ENCODE results near the gene UPK1A.
"Not testable (repeated sequence)": the region's sequence is repeated elsewhere in the genome, so short reads cannot be mapped to it uniquely, and the experiment has no call there.

The UPK1A gene

GRCh38 chr19:35644987-35645679, 21.2 kb upstream of the UPK1A start:
- peak; percentile 58 for DNase-seq

GRCh38 chr19:35645680-35646511, 20.4 kb upstream of the UPK1A start:
- no peak for DNase-seq

- DNase-seq, result peak; percentile 97
Observed at GRCh38 chr19:35648017-35648961, 18.0 kb upstream of the UPK1A start, which contains the start of gene COX6B1. TSS of gene COX6B1 (plus strand) at chr19:35648323. CDS start at chr19:35651244, 2,921 bp downstream.

GRCh38 chr19:35650581-35650980, 15.7 kb upstream of the UPK1A start:
- DNase-seq, result no peak

DNA sequence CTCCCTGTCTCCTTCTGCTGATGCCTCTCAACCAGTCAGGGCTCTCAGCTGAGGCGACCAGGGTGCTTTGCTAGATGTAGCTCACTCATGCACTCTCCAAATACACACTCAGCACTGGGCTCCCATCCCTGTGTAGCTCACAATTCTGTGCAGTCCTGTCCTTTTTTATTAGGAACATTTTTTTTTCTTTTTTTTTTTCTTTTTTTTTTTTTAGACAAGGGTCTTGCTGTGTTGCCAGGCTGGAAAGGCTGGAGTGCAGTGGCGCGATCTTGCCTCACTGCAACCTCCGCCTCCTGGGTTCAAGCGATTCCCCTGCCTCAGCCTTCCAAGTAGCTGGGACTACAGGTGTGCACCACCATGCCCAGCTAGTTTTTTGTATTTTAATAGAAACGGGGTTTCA, 11.5 kb upstream of the UPK1A start:
- DNase-seq, result not testable (repeated sequence)

DNA sequence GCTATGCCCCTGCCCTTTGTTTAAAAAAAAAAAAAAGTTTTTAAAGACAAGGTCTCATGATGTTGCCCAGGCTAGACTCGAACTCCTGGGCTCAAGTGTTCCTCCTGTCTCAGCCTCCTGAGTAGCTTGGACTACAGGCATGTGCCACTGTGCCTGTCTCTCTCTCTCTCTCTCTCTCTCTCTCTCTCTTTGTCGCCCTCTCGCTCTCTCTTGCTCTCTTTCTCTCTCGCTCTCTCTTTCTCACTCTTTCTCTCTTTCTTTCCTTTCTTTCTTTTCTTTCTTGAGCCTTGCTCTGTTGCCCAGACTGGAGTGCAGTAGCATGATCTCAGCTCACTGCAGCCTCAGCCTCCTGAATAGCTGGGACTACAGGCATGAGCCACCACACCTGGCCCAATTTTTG, 10.7 kb upstream of the UPK1A start:
- DNase-seq, result no peak

- no peak for DNase-seq
Observed at GRCh38 chr19:35656700-35657099, 9.6 kb upstream of the UPK1A start.

DNA sequence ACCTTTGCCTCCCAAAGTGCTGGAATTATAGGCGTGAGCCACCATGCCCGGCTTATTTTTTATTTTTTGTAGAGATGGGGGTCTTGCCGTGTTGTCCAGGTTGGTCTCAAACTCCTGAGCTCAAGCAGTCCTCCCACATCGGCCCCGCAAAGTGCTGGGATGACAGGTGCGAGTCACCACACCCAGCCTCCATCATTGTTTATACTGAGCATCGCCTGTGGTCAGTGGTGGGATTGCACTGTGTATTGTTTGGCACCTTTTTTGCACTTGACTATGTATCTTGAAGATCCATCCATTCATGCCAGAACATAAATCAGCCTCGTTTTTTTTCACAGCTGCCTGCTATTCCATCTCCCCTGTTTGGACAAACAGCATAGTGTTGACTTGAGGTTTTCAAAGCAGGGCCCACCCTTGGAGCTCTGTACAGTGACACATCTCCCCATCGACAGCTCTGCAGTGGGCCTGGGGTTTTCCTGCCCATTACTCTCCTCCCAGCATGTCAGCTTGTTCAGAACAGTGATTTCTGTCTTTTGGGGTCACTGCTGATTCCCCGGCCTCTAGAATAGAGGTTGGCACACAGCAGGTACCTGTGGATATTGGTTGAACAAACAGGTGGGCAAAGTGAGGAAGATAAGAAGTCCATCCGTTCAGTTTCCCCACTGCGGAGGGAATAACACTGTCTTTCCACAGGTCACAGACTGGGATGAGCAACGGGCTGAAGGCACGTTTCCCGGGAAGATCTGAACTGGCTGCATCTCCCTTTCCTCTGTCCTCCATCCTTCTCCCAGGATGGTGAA, 8.2 kb upstream of the UPK1A start:
- DNase-seq, result no peak

- DNase-seq, result no peak
Observed at GRCh38 chr19:35661995-35662340, 4.3 kb upstream of the UPK1A start.

DNA sequence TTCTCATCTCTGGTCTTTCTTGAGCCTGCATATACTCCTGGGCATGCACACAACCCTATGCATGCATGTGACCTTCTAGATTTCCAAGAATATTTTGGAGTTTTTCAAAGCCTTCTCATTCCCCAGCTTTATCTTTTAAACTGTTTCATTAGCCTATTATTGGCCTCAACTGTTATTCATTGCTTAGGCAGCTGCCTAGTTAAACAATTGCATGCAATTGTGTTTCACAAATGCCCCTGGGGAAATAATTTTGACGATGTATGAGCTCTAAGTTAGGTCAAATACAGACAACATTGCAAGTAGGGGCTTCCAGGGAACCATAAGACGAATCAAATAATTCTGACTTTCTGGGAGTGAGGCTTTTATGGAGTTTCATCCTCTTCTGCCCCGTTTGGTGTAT, 2.3 kb upstream of the UPK1A start:
- no peak for DNase-seq

DNA sequence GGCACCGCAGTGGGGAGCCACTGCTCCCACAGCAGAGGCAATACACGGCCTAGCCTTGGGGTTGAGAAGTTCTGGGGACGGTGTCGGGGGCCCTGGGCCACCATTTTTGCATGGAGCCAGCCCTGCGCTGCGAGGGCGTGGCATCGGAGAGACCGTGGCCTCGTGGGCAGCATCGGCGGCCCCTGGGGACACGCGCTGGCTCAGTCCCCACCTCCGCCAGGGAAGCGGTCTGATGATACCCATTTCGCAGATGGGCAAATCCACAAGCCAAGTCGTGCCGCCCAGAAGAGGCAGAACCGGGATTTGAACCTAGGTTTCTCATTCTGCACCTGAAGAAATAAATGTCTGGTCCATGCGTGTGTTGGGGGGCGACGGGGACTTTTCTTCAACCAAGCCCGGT, 1.2 kb upstream of the UPK1A start:
- DNase-seq, result no peak

- no peak for DNase-seq
Observed at GRCh38 chr19:35665604-35666003, 713 bp upstream of the UPK1A start.

- DNase-seq, result no peak
Observed at GRCh38 chr19:35669566-35669965, 3.2 kb downstream of the UPK1A start.

DNA sequence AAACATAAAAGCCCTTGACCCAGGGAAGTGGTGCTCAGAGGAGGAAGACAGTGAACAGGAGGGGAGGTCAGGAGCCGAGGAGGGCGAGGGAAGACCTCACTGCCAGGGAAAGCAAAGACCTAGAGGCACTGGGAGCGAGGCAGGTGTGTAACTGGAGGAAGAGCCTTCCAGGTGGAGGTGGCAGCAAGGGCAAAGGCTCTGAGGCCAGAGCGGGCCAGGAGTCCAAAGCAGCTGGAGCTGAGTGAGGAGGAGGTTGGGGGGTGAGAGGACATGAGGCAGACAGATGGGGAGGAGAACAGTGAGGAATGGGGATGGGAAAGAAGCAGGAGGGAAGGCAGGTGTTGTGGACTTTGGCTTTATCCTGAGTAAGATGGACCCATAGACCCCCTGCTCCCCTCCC, 3.7 kb downstream of the UPK1A start:
- DNase-seq, result no peak

DNA sequence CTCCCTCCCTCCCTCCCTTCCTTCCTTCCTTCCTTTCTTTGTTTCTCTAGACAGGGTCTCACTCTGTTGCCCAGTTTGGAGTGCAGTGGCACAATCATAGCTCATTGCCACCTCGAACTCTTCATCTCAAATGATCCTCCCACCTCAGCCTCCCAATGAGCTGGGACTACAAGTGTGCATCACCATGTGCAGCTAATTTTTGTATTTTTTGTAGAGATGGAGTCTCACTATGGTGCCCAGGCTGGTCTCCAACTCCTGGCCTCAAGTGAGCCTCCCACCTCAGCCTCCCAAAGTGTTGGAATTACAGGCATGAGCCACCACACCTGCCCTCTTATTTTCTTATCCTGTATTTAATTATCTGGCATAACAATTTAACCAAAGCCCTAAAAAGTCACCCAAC, 4.4 kb downstream of the UPK1A start:
- no peak for DNase-seq

DNA sequence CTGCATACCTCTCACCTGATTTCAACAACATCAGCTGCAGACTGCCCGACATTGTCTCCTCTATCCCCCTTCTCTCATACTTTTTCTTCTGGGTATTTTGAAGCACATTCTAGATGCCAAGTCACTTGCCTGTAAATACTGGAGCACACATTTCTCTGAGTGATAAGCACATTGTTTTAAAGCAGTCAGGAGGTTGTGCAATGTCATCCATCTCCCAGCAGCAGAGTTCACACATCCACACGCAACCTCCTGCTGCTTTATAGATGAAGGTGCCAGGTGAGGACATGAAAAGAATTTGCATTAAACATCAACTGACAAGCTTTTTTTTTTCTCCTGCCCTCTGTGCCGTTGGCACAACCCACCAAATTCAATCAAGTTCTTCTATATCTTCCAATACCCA, 5.5 kb downstream of the UPK1A start:
- no peak for DNase-seq

- peak; percentile 2 for DNase-seq
Observed at GRCh38 chr19:35673121-35673804, 6.9 kb downstream of the UPK1A start.

DNA sequence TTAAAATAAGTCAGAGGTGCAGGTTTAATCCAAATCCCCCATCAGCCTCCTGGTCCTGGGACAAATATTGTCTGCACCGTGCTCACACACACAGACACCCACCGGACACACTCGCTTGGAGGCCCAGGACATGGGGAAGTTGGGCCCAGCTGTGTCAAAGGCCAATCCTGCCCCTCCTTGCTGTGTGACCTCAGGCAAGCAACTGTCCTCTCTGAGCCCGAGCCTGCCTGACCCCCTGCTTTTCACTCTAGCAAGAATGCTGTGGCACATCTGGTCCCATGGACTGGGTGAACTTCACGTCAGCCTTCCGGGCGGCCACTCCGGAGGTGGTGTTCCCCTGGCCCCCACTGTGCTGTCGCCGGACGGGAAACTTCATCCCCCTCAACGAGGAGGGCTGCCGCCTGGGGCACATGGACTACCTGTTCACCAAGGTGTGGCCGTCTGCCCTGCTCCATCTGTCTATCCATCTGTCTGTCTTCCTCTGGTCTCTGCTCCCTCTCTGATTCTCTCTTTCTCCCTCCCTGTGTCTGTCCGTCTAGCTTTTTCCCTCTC, 9.3 kb downstream of the UPK1A start:
- DNase-seq, result no peak

DNA sequence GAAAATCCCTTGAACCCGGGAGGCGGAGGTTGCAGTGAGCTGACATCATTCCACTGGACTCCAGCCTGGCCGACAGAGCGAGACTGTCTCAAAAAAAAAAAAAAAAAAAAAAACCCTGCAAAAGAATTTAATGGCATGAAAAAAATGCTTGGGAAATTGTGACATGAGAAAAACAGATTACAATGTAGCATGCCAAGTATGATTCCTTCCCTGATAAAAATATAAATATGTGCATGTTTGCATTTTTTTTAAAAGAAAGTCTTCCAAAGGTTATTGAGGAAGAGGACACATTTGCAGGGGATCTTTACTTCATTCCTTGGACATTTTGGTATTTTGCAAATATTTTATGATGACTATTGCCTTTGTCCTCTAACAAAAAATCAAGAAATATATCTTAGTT, 23.5 kb downstream of the UPK1A start:
- DNase-seq, result no peak

GRCh38 chr19:35691106-35691505, 24.8 kb downstream of the UPK1A start:
- not testable (repeated sequence) for DNase-seq

DNA sequence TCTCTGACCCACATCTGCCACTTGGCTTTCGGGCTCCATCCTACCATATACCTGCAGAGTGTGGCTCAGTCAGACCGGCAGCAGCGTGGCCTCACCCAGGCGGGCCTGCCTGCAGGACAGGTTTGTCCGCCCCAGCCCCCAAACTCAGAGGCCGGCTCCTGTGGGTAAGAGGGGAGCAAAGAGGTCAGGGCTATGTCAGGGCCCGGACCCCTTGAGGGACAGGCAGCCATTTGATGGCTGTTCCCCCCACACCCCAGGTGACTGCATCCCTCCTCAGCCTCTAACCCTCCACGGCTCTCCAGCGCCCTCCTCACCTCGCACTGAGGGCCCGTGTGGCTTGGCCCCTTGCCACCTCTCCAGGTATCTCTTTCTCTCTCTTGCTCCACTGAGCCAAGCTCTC, 25.7 kb downstream of the UPK1A start:
- DNase-seq, result no peak

DNA sequence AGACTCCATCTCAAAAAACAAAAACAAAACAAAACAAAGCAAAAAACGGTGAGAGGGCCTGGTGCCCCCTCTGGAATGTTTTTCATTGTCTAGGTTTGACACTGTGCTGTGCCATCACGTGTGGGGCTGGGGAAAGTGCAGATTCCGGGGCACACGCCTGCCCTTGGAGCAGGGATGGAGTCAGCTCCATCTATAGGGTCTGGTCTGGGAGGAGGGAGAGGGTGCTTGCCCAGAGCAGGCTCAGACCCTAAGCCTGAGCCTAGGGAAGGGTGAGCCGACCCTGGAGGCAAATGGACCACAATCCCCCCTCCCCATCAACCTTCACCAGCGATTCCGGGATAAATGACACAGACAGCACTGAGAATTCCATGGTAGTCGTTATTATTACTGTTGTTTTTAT, 27.1 kb downstream of the UPK1A start:
- no peak for DNase-seq
